ENCODE data around the gene FMNL2.

The FMNL2 gene

GRCh38 chr2:152423684-152424083 lies 88.7 kb downstream of the FMNL2 start:
- DNase-seq (ENCODE audit: low read depth): no peak
- no peak for TF ChIP-seq CTCF (IDR thresholded peaks at IDR 0.05; ENCODE audit: low read length, missing control alignments)
- no peak overlapping the region for H3K4me3 ChIP-seq (replicated peaks; ENCODE audit: low read depth, low read length)

DNA sequence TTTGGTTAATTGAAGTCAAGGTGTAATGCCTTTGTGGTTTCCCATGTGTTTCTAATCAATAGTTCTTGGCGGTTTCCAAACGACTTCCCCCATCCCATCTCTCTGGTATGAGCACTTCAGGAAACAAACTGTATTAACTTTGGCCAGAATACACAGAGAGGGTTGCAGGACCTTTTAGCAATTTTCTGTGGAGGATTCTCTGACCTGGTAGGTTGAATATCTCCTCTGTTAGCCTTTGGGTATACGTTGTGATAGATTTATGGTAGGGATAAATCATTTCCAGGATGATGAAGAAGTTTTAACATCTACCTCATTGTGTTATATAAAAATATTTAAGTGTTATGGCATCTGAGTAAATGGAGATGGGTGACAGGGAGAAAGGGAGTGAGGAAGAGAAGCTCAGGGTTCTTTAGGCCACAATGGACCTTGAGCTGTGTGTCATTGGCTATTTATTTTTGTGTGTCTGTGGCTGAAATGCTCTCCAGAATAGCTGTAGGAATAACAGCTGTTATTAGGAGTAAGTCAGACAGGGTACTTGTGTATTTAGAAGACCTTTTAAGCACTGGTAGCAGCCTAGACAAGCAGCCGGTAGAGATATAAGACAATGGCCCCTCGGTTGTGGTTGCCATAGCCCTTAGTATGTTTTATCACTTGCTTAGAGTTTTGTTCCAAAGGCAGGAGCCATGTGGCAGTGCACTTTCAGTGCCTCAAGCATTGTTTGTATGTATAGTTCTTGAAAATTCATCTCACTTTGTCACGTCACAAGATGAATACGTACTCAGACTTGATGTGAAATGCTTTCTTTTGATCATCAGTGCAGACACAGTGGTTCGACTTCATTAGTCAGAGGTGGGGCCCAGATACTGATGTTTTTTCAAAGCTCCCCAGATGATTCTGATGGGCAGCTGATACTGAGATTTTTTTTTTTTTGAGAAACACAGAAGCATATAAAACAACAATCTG lies 91.1 kb downstream of the FMNL2 start:
- DNase-seq (ENCODE audit: low read depth): no peak
- no peak overlapping the region for H3K4me3 ChIP-seq (replicated peaks; ENCODE audit: low read depth, low read length)
- TF ChIP-seq CTCF (IDR thresholded peaks at IDR 0.05; ENCODE audit: low read length, missing control alignments): no peak

- no peak for TF ChIP-seq CTCF (IDR thresholded peaks at IDR 0.05; ENCODE audit: low read length, missing control alignments)
- no peak for DNase-seq (ENCODE audit: low read depth)
- H3K4me3 ChIP-seq (replicated peaks; ENCODE audit: low read depth, low read length): no peak overlapping the region
Measured at GRCh38 chr2:152426801-152427200, 91.8 kb downstream of the FMNL2 start.

- no peak for TF ChIP-seq CTCF (IDR thresholded peaks at IDR 0.05; ENCODE audit: low read length, missing control alignments)
- no peak overlapping the region for H3K4me3 ChIP-seq (replicated peaks; ENCODE audit: low read depth, low read length)
- no peak for DNase-seq (ENCODE audit: low read depth)
Measured at GRCh38 chr2:152427902-152428301, 92.9 kb downstream of the FMNL2 start.

DNA sequence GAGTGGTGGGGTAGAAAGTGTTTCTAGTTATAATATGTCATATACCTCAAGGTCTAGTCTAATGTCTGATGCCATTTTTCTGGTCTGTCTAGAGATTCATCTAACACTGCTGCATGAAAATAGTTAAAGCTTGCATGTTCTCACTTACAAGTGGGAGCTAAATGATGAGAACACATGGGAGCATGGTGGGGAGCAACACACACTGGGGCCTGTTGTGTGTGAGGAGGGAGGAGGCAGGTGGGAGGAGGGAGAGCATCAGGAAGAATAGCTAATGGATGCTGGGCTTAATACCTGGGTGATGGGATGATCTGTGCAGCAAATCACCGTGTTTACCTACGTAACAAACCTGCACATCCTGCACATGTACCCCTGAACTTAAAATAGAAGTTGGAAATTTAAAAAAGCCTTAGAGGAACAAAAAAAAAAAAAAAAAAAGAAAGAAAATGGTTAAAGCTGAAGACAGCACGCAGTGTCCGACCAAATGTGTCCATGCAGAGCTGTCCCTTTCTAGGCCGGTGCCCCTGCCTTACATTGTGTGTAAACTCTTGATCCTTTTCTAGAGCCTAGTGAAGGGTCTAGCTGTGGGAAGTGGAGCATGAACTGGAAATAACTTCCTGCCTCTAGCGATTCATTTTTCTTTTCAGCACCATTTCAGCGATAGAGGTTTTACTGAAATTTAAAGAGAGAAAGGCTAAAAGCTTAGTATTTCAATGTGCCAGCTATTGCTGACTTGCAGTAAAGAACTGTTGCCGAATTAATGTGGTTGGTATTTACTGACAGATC lies 94.0 kb downstream of the FMNL2 start:
- TF ChIP-seq CTCF (IDR thresholded peaks at IDR 0.05; ENCODE audit: low read length, missing control alignments): no peak
- no peak for DNase-seq (ENCODE audit: low read depth)
- no peak overlapping the region for H3K4me3 ChIP-seq (replicated peaks; ENCODE audit: low read depth, low read length)

DNA sequence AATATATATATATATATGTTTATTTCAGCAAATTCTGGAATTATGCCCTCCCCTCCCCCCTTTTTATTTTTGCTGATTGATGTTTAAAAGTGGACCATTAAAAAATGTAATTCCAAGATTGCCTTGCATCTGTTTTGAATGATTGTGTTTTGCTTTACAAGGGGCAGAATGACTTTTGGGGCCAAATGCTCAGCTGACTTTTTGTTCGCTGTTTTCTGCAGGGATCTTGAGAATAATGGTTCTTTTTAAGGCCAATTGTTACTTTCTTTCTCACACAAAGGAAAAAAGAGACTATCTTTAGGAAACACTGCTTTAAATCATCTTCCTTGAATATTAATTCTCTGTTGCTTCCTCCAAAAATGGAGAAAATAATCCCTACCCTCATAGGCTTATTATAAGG lies 95.9 kb downstream of the FMNL2 start:
- no peak for DNase-seq (ENCODE audit: low read depth)

More for the DNA sequence above, 95.9 kb downstream of the FMNL2 start:
- H3K4me3 ChIP-seq (replicated peaks; ENCODE audit: low read depth, low read length): no peak overlapping the region
- no peak for TF ChIP-seq CTCF (IDR thresholded peaks at IDR 0.05; ENCODE audit: low read length, missing control alignments)

Data from fibroblast of pulmonary artery (primary cell).